Activated CD4-positive, alpha-beta T cell treated with anti-CD3 and anti-CD28 coated beads, Interleukin-2, amount 10 ng/mL, durations not matched to agents 24 days and 14 days (primary cell): Measurements from ENCODE around the gene SPOUT1. TPM values are rescaled to one million over a fixed set of nuclear protein-coding genes. Genes with fewer than 3 reads are reported as not detected.
"Not testable (repeated sequence)": the region's sequence is repeated elsewhere in the genome, so short reads cannot be mapped to it uniquely, and the experiment has no call there.

Experiments used
- DNase-seq: peaks from one replicate; pipeline ENCODE4 v3.0.0; 2022
- H3K27ac Mint-ChIP-seq: one replicate; pipeline ENCODE4 v1.8.0; 2022; ENCODE audit warnings: mild to moderate bottlenecking, mixed read lengths
- H3K27me3 Mint-ChIP-seq: one replicate; pipeline ENCODE4 v1.8.0; 2022; ENCODE audit warnings: mixed read lengths
- H3K36me3 Mint-ChIP-seq: one replicate; pipeline ENCODE4 v1.8.0; 2022; ENCODE audit warnings: low read depth, mild to moderate bottlenecking, mixed read lengths
- H3K4me1 Mint-ChIP-seq: one replicate; pipeline ENCODE4 v1.8.0; 2021; ENCODE audit warnings: mixed read lengths
- H3K4me3 Mint-ChIP-seq: one replicate; pipeline ENCODE4 v1.8.0; 2022; ENCODE audit warnings: mild to moderate bottlenecking, moderate library complexity, mixed read lengths
- H3K9me3 Mint-ChIP-seq: one replicate; pipeline ENCODE4 v1.8.0; 2021; ENCODE audit warnings: mixed read lengths
- intact Hi-C: fragments of 100-400 bp; cut with micrococcal nuclease; formaldehyde crosslinking; loops from one replicate; pipeline ENCODE4 v1.15.1; 2023
- total RNA-seq: library from RNA; stranded (reverse); gene quantifications from 2 replicates; pipeline ENCODE4 v1.2.3, GENCODE V29; 2022

SPOUT1 gene
- total RNA-seq, 1 donor from 2014 or later: 149 TPM

DNA sequence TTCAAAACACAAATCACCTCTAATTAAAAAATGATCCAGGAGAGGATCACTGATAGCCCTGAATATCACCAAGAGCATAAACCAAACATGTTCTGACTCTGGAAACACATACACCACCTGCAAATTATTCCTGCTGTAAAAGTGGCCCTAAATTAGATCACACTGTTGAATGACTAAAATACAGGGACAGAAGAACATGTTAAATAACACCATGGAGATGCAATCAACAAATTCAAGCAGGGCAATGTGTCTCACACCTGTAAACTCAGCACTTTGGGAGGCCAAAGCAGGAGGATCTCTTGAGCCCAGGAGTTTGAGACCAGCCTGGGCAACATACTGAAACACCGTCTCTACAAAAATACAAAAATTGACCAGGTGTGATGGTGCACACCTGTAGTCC is 18.2 kb upstream of the SPOUT1 start:
- no peak overlapping the region for H3K27ac Mint-ChIP-seq
- no peaks in the 10 kb centered on the region for H3K4me1 Mint-ChIP-seq
- intact Hi-C loops: no loop called here
- H3K9me3 Mint-ChIP-seq: peaks cover 14% of the 10 kb centered on the region
- no peak for DNase-seq
- H3K4me3 Mint-ChIP-seq: no peak overlapping the region
- peaks cover 18% of the 10 kb centered on the region for H3K36me3 Mint-ChIP-seq
- H3K27me3 Mint-ChIP-seq: no peaks in the 10 kb centered on the region

- peaks cover 22% of the 10 kb centered on the region for H3K36me3 Mint-ChIP-seq
- no peaks in the 10 kb centered on the region for H3K27me3 Mint-ChIP-seq
- H3K4me1 Mint-ChIP-seq: no peaks in the 10 kb centered on the region
- no peak for DNase-seq
- intact Hi-C loops: no loop called here
- no peak overlapping the region for H3K4me3 Mint-ChIP-seq
- H3K9me3 Mint-ChIP-seq: peaks cover 14% of the 10 kb centered on the region
- H3K27ac Mint-ChIP-seq: no peak overlapping the region
These were observed 17.1 kb upstream of the SPOUT1 start for GRCh38 chr9:128846680-128847030.

DNA sequence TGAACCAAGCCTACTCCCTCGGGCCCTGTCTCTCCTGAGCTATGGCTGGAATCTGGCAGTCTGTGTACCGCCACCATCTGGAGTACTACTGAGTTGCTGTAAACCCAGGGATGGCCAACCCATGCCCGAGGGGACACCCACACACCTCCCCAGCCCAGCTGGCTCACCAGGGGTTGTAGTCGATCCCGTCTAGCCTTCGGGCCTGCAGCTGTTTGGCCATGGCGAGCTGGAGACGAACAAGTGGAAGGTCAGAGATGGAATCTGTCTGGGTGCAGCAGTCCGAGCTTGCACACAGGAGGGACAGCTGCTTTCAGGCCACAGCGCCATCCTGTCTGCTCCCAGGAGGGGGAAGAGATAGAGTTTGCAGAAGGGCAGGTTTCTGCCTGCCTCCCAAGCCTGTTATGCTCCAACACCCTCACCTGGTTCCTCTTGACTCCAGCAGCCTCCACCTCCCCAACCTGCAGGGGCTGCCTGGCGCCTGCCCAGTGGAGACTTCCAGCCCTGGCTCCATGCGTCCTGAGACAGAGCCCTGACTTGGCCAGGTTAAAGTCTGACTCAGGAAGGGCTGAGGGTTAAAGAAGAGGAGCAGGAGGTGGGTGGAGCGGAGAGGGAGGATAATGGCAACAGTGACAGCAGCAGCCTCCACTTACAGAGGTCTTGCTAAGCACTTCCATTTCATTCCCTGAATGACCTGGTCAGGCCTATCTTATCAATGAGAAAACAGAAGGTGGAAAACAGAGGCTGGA is 15.8 kb upstream of the SPOUT1 start:
- no peaks in the 10 kb centered on the region for H3K4me1 Mint-ChIP-seq
- no peak overlapping the region for H3K4me3 Mint-ChIP-seq
- H3K36me3 Mint-ChIP-seq: peaks cover 13% of the 10 kb centered on the region
- H3K27ac Mint-ChIP-seq: no peak overlapping the region
- DNase-seq: no peak
- H3K27me3 Mint-ChIP-seq: no peaks in the 10 kb centered on the region
- peaks cover 4% of the 10 kb centered on the region for H3K9me3 Mint-ChIP-seq
- intact Hi-C loops: no loop called here

GRCh38 chr9:128843171-128843570 is 13.6 kb upstream of the SPOUT1 start:
- H3K27me3 Mint-ChIP-seq, H3K4me3 Mint-ChIP-seq: not testable (repeated sequence)

GRCh38 chr9:128841694-128842492 is 12.3 kb upstream of the SPOUT1 start:
- H3K4me3 Mint-ChIP-seq: no peak overlapping the region
- peaks cover 8% of the 10 kb centered on the region for H3K36me3 Mint-ChIP-seq
- H3K4me1 Mint-ChIP-seq: no peaks in the 10 kb centered on the region
- no peaks in the 10 kb centered on the region for H3K27me3 Mint-ChIP-seq
- intact Hi-C loops: no loop called here
- no peak overlapping the region for H3K27ac Mint-ChIP-seq
- H3K9me3 Mint-ChIP-seq: no peaks in the 10 kb centered on the region
- no peak for DNase-seq

More at GRCh38 chr9:128843171-128843570, 13.6 kb upstream of the SPOUT1 start:
- H3K36me3 Mint-ChIP-seq, DNase-seq, intact Hi-C loops, H3K9me3 Mint-ChIP-seq, H3K27ac Mint-ChIP-seq, H3K4me1 Mint-ChIP-seq: not testable (repeated sequence)

DNA sequence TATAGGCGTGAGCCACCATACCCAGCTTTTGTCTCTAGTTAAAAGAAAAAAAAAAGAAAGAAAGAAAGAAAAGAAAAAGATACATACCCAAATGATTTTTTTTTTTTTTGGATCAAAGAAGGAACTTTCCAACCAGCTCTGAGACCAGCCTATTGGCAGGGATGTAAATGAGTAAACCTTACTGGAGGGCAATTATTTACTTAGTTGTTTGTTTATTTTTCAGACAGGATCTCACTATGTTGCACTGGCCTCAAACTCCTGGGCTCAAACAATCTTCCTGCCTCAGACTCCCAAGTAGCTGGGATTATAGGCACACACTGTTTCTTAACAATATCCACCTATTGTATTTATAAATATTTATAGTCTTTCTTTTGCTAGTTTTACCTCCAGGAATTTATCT is 10.9 kb upstream of the SPOUT1 start:
- Mint-ChIP-seq H3K9me3 (no peaks in the 10 kb centered on the region), H3K4me3 (no peak overlapping the region), H3K27me3 (no peaks in the 10 kb centered on the region), H3K27ac (no peak overlapping the region), H3K36me3 (peaks cover 8% of the 10 kb centered on the region), H3K4me1 (no peaks in the 10 kb centered on the region)
- intact Hi-C loops: no loop called here
- DNase-seq: no peak

GRCh38 chr9:128838338-128838737 is 8.7 kb upstream of the SPOUT1 start:
- Mint-ChIP-seq H3K27me3 (no peaks in the 10 kb centered on the region), H3K36me3 (peaks cover 15% of the 10 kb centered on the region), H3K9me3 (no peaks in the 10 kb centered on the region), H3K4me1 (no peaks in the 10 kb centered on the region), H3K4me3 (no peak overlapping the region), H3K27ac (no peak overlapping the region)
- no peak for DNase-seq
- intact Hi-C loops: no loop called here

GRCh38 chr9:128836509-128837145 is 7.0 kb upstream of the SPOUT1 start:
- Mint-ChIP-seq H3K9me3 (no peaks in the 10 kb centered on the region), H3K4me3 (no peak overlapping the region)

GRCh38 chr9:128835246-128836210 is 5.9 kb upstream of the SPOUT1 start:
- Mint-ChIP-seq H3K27ac (no peak overlapping the region), H3K4me1 (no peaks in the 10 kb centered on the region), H3K9me3 (no peaks in the 10 kb centered on the region), H3K27me3 (no peaks in the 10 kb centered on the region), H3K36me3 (peaks cover 11% of the 10 kb centered on the region), H3K4me3 (no peak overlapping the region)
- intact Hi-C loops: no loop called here
- peak; percentile 54 for DNase-seq

More at GRCh38 chr9:128836509-128837145, 7.0 kb upstream of the SPOUT1 start:
- no peaks in the 10 kb centered on the region for H3K4me1 Mint-ChIP-seq
- no peak for DNase-seq
- no peaks in the 10 kb centered on the region for H3K27me3 Mint-ChIP-seq
- intact Hi-C loops: no loop called here
- H3K27ac Mint-ChIP-seq: no peak overlapping the region
- peaks cover 11% of the 10 kb centered on the region for H3K36me3 Mint-ChIP-seq

- intact Hi-C loops: no loop called here
- Mint-ChIP-seq H3K4me1 (peaks cover 6% of the 10 kb centered on the region), H3K4me3 (no peak overlapping the region), H3K27ac (no peak overlapping the region), H3K27me3 (no peaks in the 10 kb centered on the region), H3K9me3 (no peaks in the 10 kb centered on the region), H3K36me3 (peaks cover 18% of the 10 kb centered on the region)
- DNase-seq: no peak
These were observed 4.1 kb upstream of the SPOUT1 start for GRCh38 chr9:128833696-128834095.

DNA sequence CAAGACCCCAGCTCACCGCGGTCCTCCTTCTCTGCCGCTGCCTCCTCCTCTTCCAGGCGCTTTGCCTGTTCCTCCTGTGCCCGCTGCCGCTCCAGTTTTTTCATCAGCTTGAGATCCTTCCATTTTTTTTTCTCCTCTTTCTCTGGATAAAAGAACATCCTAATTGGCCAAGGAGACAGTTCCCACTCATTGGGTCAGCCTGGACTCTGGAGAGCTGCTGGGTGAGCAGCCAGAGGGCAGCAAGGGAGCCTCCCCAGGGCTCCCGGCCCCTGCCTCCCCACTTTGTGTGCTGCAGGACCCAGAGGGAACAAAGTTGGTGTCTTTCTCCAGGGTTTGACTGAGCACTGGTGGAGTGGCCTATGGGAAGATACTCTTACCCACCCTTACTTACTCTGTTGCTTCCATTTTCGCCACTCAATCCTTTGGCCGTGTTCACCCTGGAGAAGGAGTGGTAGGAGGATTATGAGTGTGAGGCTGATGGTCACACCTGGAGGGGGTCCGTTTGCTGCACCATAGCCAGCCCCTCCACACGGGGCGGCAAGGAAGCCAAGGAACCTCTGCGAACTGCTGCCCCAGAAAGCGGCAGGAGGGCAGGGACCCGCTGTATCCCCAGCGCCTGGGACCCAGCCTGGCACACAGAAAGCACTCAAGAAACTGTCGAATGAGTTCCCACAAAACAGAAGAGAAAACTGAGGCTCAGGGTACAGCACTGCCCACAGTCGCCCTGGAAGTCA is 708 bp downstream of the SPOUT1 start:
- Mint-ChIP-seq H3K27me3 (no peaks in the 10 kb centered on the region), H3K9me3 (no peaks in the 10 kb centered on the region), H3K4me1 (peaks cover 10% of the 10 kb centered on the region), H3K4me3 (peak overlapping the region; percentile 97), H3K27ac (peak overlapping the region; percentile 93), H3K36me3 (peaks cover 37% of the 10 kb centered on the region)
- intact Hi-C loops: loop anchor here (1.0 kb wide), 2 partner anchors 11 to 105 kb away; partner anchors contain the start of genes ENDOG and ZDHHC12
- no peak for DNase-seq

DNA sequence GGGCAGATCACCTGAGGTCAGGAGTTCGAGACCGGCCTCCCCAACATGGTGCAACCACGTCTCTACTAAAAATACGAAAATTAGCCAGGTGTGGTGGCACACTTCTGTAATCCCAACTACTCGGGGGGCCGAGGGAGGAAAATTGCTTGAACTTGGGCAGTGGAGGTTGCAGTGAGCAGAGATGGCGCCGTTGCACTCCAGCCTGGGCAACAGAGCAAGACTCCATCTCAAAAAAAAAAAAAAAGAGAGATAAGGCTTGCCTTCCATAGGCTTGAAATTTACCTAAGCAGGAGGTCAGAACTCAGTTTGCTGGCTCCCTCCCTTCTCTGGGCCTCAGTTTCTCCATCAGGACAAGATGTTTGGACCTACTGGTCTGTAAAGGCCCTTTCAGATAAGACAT is 1.3 kb downstream of the SPOUT1 start:
- DNase-seq: no peak
- Mint-ChIP-seq H3K27me3 (no peaks in the 10 kb centered on the region), H3K9me3 (no peaks in the 10 kb centered on the region), H3K4me1 (peaks cover 10% of the 10 kb centered on the region), H3K27ac (peak overlapping the region; percentile 93), H3K4me3 (peak overlapping the region; percentile 97), H3K36me3 (peaks cover 40% of the 10 kb centered on the region)
- intact Hi-C loops: no loop called here
